CD4-positive, alpha-beta T cell treated with Interleukin-6 at 100 ng/mL for 8 hours (primary cell): ENCODE data around the gene HOXA3.

ENCODE experiments used
- DNase-seq: peaks from one replicate; pipeline ENCODE4 v3.0.0-alpha.2; 2020; ENCODE audit warnings: mixed read lengths, low spot score

HOXA3 gene

GRCh38 chr7:27102581-27103442, 49.6 kb downstream of the HOXA3 start, which contains the start of gene HOXA2:
HOXA2 (minus strand) TSS chr7:27102683; CDS start chr7:27102500, 183 bp downstream.
- no peak for DNase-seq

GRCh38 chr7:27101957-27102580, 50.3 kb downstream of the HOXA3 start:
- DNase-seq: no peak

GRCh38 chr7:27101171-27101956, 51.0 kb downstream of the HOXA3 start:
- DNase-seq: no peak

GRCh38 chr7:27100694-27101170, 51.7 kb downstream of the HOXA3 start:
- DNase-seq: no peak

GRCh38 chr7:27099453-27100370, 52.7 kb downstream of the HOXA3 start:
- DNase-seq: no peak

GRCh38 chr7:27098578-27099451, 53.6 kb downstream of the HOXA3 start:
- DNase-seq: no peak

- no peak for DNase-seq
Observed at GRCh38 chr7:27097686-27098577, 54.5 kb downstream of the HOXA3 start.

- no peak for DNase-seq
Observed at GRCh38 chr7:27096768-27097514, 55.4 kb downstream of the HOXA3 start.

- peak; percentile 74 for DNase-seq
Observed at GRCh38 chr7:27095897-27096767, 56.3 kb downstream of the HOXA3 start, which contains the start of gene HOXA1. HOXA1 (minus strand) TSS chr7:27096000; CDS start chr7:27095912, 88 bp downstream.

GRCh38 chr7:27095050-27095896, 57.1 kb downstream of the HOXA3 start:
- DNase-seq: no peak

GRCh38 chr7:27094304-27095049, 57.9 kb downstream of the HOXA3 start:
- DNase-seq: no peak

GRCh38 chr7:27093184-27093895, 59.0 kb downstream of the HOXA3 start:
- DNase-seq: no peak

- no peak for DNase-seq
Observed at GRCh38 chr7:27092819-27093110, 59.6 kb downstream of the HOXA3 start.

GRCh38 chr7:27091941-27092818, 60.2 kb downstream of the HOXA3 start:
- DNase-seq: no peak
